GM23338 (cell line): ENCODE data around the gene GNPTAB.

Source experiments
- CREB1 ChIP-seq: fragments of 250-450 bp; sonication (Bioruptor Pico); IDR thresholded peaks from 2 replicates; pipeline ENCODE4 v1.5.0; 2020; ENCODE audit warnings: low read depth, mild to moderate bottlenecking, moderate library complexity
- EZH2 ChIP-seq: fragments of 200-600 bp; sonication (generic); IDR thresholded peaks from one replicate; pipeline ENCODE4 v1.8.0; 2017; ENCODE audit warnings: antibody characterized with exemption, mild to moderate bottlenecking, low read depth; ENCODE audit not compliant: unreplicated experiment
- EZH2phosphoT487 ChIP-seq: fragments of 200-600 bp; sonication (generic); IDR thresholded peaks from one replicate; pipeline ENCODE4 v1.8.1; 2018; ENCODE audit warnings: antibody characterized with exemption; ENCODE audit not compliant: unreplicated experiment
- JUNB ChIP-seq: IDR thresholded peaks from one replicate; pipeline ENCODE4 v1.6.1; 2016; ENCODE audit warnings: antibody characterized with exemption; ENCODE audit not compliant: unreplicated experiment
- POLR2AphosphoS5 ChIP-seq: IDR thresholded peaks from 2 replicates; pipeline ENCODE4 v1.6.1; 2016; ENCODE audit warnings: antibody characterized with exemption, low read depth
- STAT1 ChIP-seq: IDR thresholded peaks from one replicate; pipeline ENCODE4 v1.6.1; 2016; ENCODE audit warnings: antibody characterized with exemption; ENCODE audit not compliant: unreplicated experiment
- ZNF331 ChIP-seq: fragments of 250-450 bp; sonication (Bioruptor Pico); IDR thresholded peaks from 2 replicates; pipeline ENCODE4 v1.5.0; 2020; ENCODE audit warnings: low read depth, mild to moderate bottlenecking, moderate library complexity
- TF ChIP-seq, protein P1 (sequence below), 2 experiments: fragments of 200-600 bp in 1 of 2; sonication (generic) in 1 of 2; conservative IDR thresholded peaks; 2 replicates each; pipeline versions ENCODE4 v1.5.1 to v1.6.1; 2016 to 2017; ENCODE audit warnings: antibody characterized with exemption in 2 of 2, low read depth in 2 of 2, mild to moderate bottlenecking in 2 of 2, moderate library complexity in 1 of 2
- TF ChIP-seq, protein P2 (sequence below): IDR thresholded peaks from one replicate; pipeline ENCODE4 v1.6.1; 2018; ENCODE audit warnings: antibody characterized with exemption; ENCODE audit not compliant: unreplicated experiment
- TF ChIP-seq, protein P3 (sequence below): IDR thresholded peaks from 2 replicates; pipeline ENCODE4 v1.6.1; 2016; ENCODE audit warnings: antibody characterized with exemption
- TF ChIP-seq, protein P4 (sequence below): fragments of 250-450 bp; sonication (Bioruptor Pico); IDR thresholded peaks from 2 replicates; pipeline ENCODE4 v1.5.0; 2020; ENCODE audit warnings: mild to moderate bottlenecking, moderate library complexity

DNA sequence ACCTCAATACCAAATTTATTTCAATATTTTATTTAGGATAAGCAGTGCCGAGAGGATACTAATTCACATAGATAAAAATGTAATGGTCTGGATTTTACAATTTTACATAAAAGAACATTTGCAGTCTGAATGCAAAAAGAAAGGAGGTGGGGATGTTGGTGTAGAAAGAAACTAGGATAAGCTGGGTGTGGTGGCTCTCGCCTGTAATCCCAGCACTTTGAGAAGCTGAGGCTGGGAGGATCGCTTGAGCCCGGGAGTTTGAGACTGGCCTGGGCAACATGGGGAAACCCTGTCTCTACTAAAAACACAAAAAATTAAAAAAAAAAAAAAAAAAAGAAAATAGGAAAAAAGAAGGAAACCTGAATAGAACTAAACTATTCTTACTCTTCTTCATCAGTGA, 108.4 kb downstream of the GNPTAB start:
- TF ChIP-seq, protein P1, sequence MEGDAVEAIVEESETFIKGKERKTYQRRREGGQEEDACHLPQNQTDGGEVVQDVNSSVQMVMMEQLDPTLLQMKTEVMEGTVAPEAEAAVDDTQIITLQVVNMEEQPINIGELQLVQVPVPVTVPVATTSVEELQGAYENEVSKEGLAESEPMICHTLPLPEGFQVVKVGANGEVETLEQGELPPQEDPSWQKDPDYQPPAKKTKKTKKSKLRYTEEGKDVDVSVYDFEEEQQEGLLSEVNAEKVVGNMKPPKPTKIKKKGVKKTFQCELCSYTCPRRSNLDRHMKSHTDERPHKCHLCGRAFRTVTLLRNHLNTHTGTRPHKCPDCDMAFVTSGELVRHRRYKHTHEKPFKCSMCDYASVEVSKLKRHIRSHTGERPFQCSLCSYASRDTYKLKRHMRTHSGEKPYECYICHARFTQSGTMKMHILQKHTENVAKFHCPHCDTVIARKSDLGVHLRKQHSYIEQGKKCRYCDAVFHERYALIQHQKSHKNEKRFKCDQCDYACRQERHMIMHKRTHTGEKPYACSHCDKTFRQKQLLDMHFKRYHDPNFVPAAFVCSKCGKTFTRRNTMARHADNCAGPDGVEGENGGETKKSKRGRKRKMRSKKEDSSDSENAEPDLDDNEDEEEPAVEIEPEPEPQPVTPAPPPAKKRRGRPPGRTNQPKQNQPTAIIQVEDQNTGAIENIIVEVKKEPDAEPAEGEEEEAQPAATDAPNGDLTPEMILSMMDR (conservative IDR thresholded peaks at IDR 0.05; ENCODE audit: low read depth in 2 of 2): no peak
- no peak for TF ChIP-seq CREB1
- TF ChIP-seq, protein P2, sequence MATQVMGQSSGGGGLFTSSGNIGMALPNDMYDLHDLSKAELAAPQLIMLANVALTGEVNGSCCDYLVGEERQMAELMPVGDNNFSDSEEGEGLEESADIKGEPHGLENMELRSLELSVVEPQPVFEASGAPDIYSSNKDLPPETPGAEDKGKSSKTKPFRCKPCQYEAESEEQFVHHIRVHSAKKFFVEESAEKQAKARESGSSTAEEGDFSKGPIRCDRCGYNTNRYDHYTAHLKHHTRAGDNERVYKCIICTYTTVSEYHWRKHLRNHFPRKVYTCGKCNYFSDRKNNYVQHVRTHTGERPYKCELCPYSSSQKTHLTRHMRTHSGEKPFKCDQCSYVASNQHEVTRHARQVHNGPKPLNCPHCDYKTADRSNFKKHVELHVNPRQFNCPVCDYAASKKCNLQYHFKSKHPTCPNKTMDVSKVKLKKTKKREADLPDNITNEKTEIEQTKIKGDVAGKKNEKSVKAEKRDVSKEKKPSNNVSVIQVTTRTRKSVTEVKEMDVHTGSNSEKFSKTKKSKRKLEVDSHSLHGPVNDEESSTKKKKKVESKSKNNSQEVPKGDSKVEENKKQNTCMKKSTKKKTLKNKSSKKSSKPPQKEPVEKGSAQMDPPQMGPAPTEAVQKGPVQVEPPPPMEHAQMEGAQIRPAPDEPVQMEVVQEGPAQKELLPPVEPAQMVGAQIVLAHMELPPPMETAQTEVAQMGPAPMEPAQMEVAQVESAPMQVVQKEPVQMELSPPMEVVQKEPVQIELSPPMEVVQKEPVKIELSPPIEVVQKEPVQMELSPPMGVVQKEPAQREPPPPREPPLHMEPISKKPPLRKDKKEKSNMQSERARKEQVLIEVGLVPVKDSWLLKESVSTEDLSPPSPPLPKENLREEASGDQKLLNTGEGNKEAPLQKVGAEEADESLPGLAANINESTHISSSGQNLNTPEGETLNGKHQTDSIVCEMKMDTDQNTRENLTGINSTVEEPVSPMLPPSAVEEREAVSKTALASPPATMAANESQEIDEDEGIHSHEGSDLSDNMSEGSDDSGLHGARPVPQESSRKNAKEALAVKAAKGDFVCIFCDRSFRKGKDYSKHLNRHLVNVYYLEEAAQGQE: no peak
- TF ChIP-seq, protein P3, sequence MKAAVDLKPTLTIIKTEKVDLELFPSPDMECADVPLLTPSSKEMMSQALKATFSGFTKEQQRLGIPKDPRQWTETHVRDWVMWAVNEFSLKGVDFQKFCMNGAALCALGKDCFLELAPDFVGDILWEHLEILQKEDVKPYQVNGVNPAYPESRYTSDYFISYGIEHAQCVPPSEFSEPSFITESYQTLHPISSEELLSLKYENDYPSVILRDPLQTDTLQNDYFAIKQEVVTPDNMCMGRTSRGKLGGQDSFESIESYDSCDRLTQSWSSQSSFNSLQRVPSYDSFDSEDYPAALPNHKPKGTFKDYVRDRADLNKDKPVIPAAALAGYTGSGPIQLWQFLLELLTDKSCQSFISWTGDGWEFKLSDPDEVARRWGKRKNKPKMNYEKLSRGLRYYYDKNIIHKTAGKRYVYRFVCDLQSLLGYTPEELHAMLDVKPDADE: no peak
- no peak for TF ChIP-seq POLR2AphosphoS5
- TF ChIP-seq EZH2: no peak
- no peak for TF ChIP-seq EZH2phosphoT487
- TF ChIP-seq JUNB: no peak
- TF ChIP-seq, protein P4, sequence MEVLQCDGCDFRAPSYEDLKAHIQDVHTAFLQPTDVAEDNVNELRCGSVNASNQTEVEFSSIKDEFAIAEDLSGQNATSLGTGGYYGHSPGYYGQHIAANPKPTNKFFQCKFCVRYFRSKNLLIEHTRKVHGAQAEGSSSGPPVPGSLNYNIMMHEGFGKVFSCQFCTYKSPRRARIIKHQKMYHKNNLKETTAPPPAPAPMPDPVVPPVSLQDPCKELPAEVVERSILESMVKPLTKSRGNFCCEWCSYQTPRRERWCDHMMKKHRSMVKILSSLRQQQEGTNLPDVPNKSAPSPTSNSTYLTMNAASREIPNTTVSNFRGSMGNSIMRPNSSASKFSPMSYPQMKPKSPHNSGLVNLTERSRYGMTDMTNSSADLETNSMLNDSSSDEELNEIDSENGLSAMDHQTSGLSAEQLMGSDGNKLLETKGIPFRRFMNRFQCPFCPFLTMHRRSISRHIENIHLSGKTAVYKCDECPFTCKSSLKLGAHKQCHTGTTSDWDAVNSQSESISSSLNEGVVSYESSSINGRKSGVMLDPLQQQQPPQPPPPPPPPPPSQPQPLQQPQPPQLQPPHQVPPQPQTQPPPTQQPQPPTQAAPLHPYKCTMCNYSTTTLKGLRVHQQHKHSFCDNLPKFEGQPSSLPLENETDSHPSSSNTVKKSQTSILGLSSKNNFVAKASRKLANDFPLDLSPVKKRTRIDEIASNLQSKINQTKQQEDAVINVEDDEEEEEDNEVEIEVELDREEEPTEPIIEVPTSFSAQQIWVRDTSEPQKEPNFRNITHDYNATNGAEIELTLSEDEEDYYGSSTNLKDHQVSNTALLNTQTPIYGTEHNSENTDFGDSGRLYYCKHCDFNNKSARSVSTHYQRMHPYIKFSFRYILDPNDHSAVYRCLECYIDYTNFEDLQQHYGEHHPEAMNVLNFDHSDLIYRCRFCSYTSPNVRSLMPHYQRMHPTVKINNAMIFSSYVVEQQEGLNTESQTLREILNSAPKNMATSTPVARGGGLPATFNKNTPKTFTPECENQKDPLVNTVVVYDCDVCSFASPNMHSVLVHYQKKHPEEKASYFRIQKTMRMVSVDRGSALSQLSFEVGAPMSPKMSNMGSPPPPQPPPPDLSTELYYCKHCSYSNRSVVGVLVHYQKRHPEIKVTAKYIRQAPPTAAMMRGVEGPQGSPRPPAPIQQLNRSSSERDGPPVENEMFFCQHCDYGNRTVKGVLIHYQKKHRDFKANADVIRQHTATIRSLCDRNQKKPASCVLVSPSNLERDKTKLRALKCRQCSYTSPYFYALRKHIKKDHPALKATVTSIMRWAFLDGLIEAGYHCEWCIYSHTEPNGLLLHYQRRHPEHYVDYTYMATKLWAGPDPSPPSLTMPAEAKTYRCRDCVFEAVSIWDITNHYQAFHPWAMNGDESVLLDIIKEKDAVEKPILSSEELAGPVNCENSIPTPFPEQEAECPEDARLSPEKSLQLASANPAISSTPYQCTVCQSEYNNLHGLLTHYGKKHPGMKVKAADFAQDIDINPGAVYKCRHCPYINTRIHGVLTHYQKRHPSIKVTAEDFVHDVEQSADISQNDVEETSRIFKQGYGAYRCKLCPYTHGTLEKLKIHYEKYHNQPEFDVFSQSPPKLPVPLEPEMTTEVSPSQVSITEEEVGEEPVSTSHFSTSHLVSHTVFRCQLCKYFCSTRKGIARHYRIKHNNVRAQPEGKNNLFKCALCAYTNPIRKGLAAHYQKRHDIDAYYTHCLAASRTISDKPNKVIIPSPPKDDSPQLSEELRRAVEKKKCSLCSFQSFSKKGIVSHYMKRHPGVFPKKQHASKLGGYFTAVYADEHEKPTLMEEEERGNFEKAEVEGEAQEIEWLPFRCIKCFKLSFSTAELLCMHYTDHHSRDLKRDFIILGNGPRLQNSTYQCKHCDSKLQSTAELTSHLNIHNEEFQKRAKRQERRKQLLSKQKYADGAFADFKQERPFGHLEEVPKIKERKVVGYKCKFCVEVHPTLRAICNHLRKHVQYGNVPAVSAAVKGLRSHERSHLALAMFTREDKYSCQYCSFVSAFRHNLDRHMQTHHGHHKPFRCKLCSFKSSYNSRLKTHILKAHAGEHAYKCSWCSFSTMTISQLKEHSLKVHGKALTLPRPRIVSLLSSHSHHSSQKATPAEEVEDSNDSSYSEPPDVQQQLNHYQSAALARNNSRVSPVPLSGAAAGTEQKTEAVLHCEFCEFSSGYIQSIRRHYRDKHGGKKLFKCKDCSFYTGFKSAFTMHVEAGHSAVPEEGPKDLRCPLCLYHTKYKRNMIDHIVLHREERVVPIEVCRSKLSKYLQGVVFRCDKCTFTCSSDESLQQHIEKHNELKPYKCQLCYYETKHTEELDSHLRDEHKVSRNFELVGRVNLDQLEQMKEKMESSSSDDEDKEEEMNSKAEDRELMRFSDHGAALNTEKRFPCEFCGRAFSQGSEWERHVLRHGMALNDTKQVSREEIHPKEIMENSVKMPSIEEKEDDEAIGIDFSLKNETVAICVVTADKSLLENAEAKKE (CRISPR knock-in tag): no peak
- no peak for TF ChIP-seq STAT1
- no peak for TF ChIP-seq ZNF331 (CRISPR knock-in tag)
